Measurements from ENCODE around the gene GGA1. TPM values are rescaled to one million over a fixed set of nuclear protein-coding genes. Genes with fewer than 3 reads are reported as not detected.
"Not testable (repeated sequence)": the region's sequence is repeated elsewhere in the genome, so short reads cannot be mapped to it uniquely, and the experiment has no call there.

GGA1 gene
- total RNA-seq, 2 experiments from 2014 or later: 59.7 to 62.8 TPM

DNA sequence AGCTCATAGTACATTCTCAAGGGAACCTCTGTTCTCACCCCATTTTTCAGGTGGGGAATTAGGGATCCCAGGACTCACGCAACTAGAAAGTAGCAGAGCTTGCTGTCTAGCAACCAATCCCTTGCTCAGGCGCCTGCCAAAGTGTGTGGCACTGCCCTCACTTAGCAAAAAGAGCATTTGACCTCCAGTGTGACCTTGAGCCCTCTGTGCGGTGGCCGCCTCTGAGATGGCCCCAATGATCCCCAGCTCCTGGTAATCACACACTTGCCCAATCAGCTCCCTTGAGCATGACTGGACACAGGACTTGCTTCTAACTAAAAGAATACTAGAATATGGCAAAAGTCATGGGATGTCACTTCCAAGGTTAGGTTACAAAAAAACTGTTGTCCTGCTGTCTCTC, 26.1 kb upstream of the GGA1 start:
- no peak overlapping the region for H3K27ac Mint-ChIP-seq
- no peaks in the 10 kb centered on the region for H3K36me3 Mint-ChIP-seq (ENCODE audit: low read depth)
- H3K9me3 Mint-ChIP-seq: no peaks in the 10 kb centered on the region
- peaks cover 4% of the 10 kb centered on the region for H3K27me3 Mint-ChIP-seq
- ChIA-PET CTCF (interaction anchor here (0.8 to 7.4 kb wide), 6 partner anchors 9 to 40 kb away, joined by 3 to 61 read pairs (median 5); no protein-coding TSS in a partner anchor), POLR2A (no interaction called here)
- H3K4me1 Mint-ChIP-seq (ENCODE audit: low read depth): peaks cover 7% of the 10 kb centered on the region
- TF ChIP-seq, protein P1, sequence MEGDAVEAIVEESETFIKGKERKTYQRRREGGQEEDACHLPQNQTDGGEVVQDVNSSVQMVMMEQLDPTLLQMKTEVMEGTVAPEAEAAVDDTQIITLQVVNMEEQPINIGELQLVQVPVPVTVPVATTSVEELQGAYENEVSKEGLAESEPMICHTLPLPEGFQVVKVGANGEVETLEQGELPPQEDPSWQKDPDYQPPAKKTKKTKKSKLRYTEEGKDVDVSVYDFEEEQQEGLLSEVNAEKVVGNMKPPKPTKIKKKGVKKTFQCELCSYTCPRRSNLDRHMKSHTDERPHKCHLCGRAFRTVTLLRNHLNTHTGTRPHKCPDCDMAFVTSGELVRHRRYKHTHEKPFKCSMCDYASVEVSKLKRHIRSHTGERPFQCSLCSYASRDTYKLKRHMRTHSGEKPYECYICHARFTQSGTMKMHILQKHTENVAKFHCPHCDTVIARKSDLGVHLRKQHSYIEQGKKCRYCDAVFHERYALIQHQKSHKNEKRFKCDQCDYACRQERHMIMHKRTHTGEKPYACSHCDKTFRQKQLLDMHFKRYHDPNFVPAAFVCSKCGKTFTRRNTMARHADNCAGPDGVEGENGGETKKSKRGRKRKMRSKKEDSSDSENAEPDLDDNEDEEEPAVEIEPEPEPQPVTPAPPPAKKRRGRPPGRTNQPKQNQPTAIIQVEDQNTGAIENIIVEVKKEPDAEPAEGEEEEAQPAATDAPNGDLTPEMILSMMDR (IDR thresholded peaks at IDR 0.05): no peak
- no peak for ATAC-seq
- no peak for DNase-seq
- H3K4me3 Mint-ChIP-seq: no peak overlapping the region
- intact Hi-C loops (cut with micrococcal nuclease): no loop called here

- TF ChIP-seq, protein P1 (IDR thresholded peaks at IDR 0.05): no peak
- CTCF ChIA-PET: interaction anchor here (1.7 to 8.3 kb wide), 4 partner anchors 15 to 46 kb away, joined by 4 to 166 read pairs (median 68); no protein-coding TSS in a partner anchor
- H3K27ac Mint-ChIP-seq: no peak overlapping the region
Observed at GRCh38 chr22:37588546-37589215, 20.0 kb upstream of the GGA1 start.

GRCh38 chr22:37589636-37590035, 19.0 kb upstream of the GGA1 start:
- Mint-ChIP-seq H3K27ac (no peak overlapping the region), H3K4me1 (ENCODE audit: low read depth) (peaks cover 11% of the 10 kb centered on the region), H3K27me3 (peaks cover 3% of the 10 kb centered on the region), H3K9me3 (no peaks in the 10 kb centered on the region), H3K4me3 (no peak overlapping the region), H3K36me3 (ENCODE audit: low read depth) (no peaks in the 10 kb centered on the region)
- ATAC-seq: no peak
- intact Hi-C loops (cut with micrococcal nuclease): no loop called here
- no peak for DNase-seq
- TF ChIP-seq, protein P1 (IDR thresholded peaks at IDR 0.05): no peak
- POLR2A ChIA-PET: interaction anchor here (1.1 to 1.9 kb wide), 3 partner anchors 11 to 28 kb away, joined by 3 to 6 read pairs (median 3); partner anchors contain the start of gene GGA1
- CTCF ChIA-PET: interaction anchor here (0.9 to 8.3 kb wide), 6 partner anchors 8 to 92 kb away, joined by 4 to 166 read pairs (median 36); partner anchors contain the start of gene LGALS2

More at GRCh38 chr22:37588546-37589215, 20.0 kb upstream of the GGA1 start:
- intact Hi-C loops (cut with micrococcal nuclease): no loop called here
- Mint-ChIP-seq H3K4me3 (no peak overlapping the region), H3K27me3 (peaks cover 3% of the 10 kb centered on the region), H3K9me3 (no peaks in the 10 kb centered on the region), H3K36me3 (ENCODE audit: low read depth) (no peaks in the 10 kb centered on the region), H3K4me1 (ENCODE audit: low read depth) (peaks cover 11% of the 10 kb centered on the region)
- DNase-seq (no peak), ATAC-seq (no peak)
- POLR2A ChIA-PET: interaction anchor here (1.1 to 1.9 kb wide), 3 partner anchors 10 to 27 kb away, joined by 3 to 6 read pairs (median 3); partner anchors contain the start of gene GGA1

GRCh38 chr22:37591081-37591480, 17.6 kb upstream of the GGA1 start:
- H3K27me3 Mint-ChIP-seq; intact Hi-C loops (cut with micrococcal nuclease); ATAC-seq; H3K9me3 Mint-ChIP-seq; DNase-seq; H3K27ac Mint-ChIP-seq; POLR2A ChIA-PET; H3K36me3 Mint-ChIP-seq (ENCODE audit: low read depth); H3K4me3 Mint-ChIP-seq: not testable (repeated sequence)
- peaks cover 11% of the 10 kb centered on the region for H3K4me1 Mint-ChIP-seq (ENCODE audit: low read depth)
- CTCF ChIA-PET: interaction anchor here (1.0 to 8.3 kb wide), 7 partner anchors 10 to 119 kb away, joined by 3 to 166 read pairs (median 61); partner anchors contain the start of genes GGA1 and LGALS2

DNA sequence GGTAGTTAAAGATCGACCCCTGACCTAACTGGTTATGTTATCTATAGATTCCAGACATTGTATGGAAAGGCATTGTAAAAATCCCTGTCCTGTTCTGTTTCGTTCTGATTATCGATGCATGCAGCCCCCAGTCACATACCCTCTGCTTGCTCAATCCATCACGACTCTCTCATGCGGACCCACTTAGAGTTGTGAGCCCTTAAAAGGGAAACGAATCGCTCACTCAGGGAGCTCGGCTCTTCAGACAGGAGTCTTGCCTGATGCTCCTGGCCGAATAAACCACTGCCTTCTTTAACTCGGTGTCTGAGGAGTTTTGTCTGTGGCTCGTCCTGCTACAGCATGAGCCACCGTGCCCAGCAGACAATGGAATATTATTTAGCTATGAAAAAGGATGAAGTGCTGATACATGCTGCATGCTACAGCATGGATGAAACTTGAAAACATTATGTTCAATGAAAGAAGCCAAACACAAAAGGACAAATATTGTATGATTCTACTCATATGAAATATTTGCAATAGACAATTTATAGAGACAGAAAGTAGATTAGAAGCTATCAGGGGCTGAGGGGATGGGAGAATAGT, 16.7 kb upstream of the GGA1 start:
- CTCF ChIA-PET: interaction anchor here (0.6 to 8.3 kb wide), 42 partner anchors 9 to 443 kb away, joined by 3 to 166 read pairs (median 4); partner anchors contain the start of genes GGA1, LGALS1, LGALS2 and MFNG

More for the DNA sequence above, 16.7 kb upstream of the GGA1 start:
- POLR2A ChIA-PET: interaction anchor here (0.8 to 1.8 kb wide), 13 partner anchors 10 to 107 kb away, joined by 3 to 12 read pairs (median 4); no protein-coding TSS in a partner anchor
- intact Hi-C loops (cut with micrococcal nuclease): loop anchor here (2.0 kb wide), 1 partner anchor 53 kb away; no protein-coding TSS in a partner anchor
- peak overlapping the region; percentile 76 for H3K4me3 Mint-ChIP-seq
- no peaks in the 10 kb centered on the region for H3K27me3 Mint-ChIP-seq
- no peak for DNase-seq
- H3K4me1 Mint-ChIP-seq (ENCODE audit: low read depth): peaks cover 11% of the 10 kb centered on the region
- H3K9me3 Mint-ChIP-seq: no peaks in the 10 kb centered on the region
- ATAC-seq: no peak
- H3K36me3 Mint-ChIP-seq (ENCODE audit: low read depth): no peaks in the 10 kb centered on the region
- TF ChIP-seq, protein P1 (IDR thresholded peaks at IDR 0.05): no peak
- H3K27ac Mint-ChIP-seq: peak overlapping the region; percentile 77
